GM12878 (cell line): ENCODE results near the gene CD151. TPM values are rescaled to one million over a fixed set of nuclear protein-coding genes. Genes with fewer than 3 reads are reported as not detected.

Experiments used
- CEBPB ChIP-seq, 2 experiments: fragments of 150-350 bp in 1 of 2; IDR thresholded peaks; 2 replicates each; pipeline ENCODE4 v1.6.1; 2012 to 2014; ENCODE audit warnings: low read depth in 2 of 2, low read length in 2 of 2, borderline replicate concordance in 1 of 2, inconsistent platforms in 1 of 2
- EED ChIP-seq: sonication (generic); IDR thresholded peaks from 2 replicates; pipeline ENCODE4 v1.6.1; 2016; ENCODE audit warnings: antibody characterized with exemption, low read depth
- EZH2 ChIP-seq: IDR thresholded peaks from 2 replicates; pipeline ENCODE4 v1.6.1; 2012; ENCODE audit warnings: low read depth, mild to moderate bottlenecking, control low read depth, inconsistent platforms, low read length, borderline replicate concordance; ENCODE audit not compliant: control insufficient read depth
- FOXM1 ChIP-seq: IDR thresholded peaks from 2 replicates; pipeline ENCODE4 v1.6.1; 2012; ENCODE audit warnings: low read depth, mild to moderate bottlenecking, inconsistent platforms, low read length, moderate library complexity
- GATAD2B ChIP-seq: fragments of 450-650 bp; conservative IDR thresholded peaks from 2 replicates; pipeline ENCODE4 v1.6.1; 2017; ENCODE audit warnings: low read depth, mild to moderate bottlenecking, moderate library complexity
- MLLT1 ChIP-seq: fragments of 450-650 bp; IDR thresholded peaks from 2 replicates; pipeline ENCODE4 v1.6.1; 2016; ENCODE audit warnings: mild to moderate bottlenecking
- MYB ChIP-seq: fragments of 150-350 bp; IDR thresholded peaks from 2 replicates; pipeline ENCODE4 v1.6.1; 2014; ENCODE audit warnings: mild to moderate bottlenecking, low read depth, low read length, borderline replicate concordance
- NR2F1 ChIP-seq: fragments of 450-650 bp; conservative IDR thresholded peaks from 2 replicates; pipeline ENCODE4 v1.6.1; 2017; ENCODE audit warnings: mild to moderate bottlenecking
- NRF1 ChIP-seq: conservative IDR thresholded peaks from 2 replicates; pipeline ENCODE4 v1.6.1; 2011; ENCODE audit warnings: mild to moderate bottlenecking, low read depth, low read length, improper control_type of control experiment
- PML ChIP-seq: IDR thresholded peaks from 2 replicates; pipeline ENCODE4 v1.6.1; 2012; ENCODE audit warnings: low read length, inconsistent platforms
- POU2F2 ChIP-seq: IDR thresholded peaks from 3 replicates; pipeline ENCODE4 v1.6.1; 2011; ENCODE audit warnings: low read depth, mild to moderate bottlenecking, low read length, borderline replicate concordance
- SREBF1 ChIP-seq: IDR thresholded peaks from 2 replicates; pipeline ENCODE4 v1.6.1; 2012; ENCODE audit warnings: mild to moderate bottlenecking, low read length
- polyA plus RNA-seq, 11 experiments: library from polyadenylated mRNA; depleted of rRNA in 4 of 11; unstranded in 6 of 11; stranded (reverse) in 5 of 11; fragments of >200 nt; fragmentation: Nextera tagmentation in 4 of 11; fragmentation: Illumina TruSeq in 1 of 11; extraction: Ambion mirVana in 4 of 11; extraction: Trizol in 1 of 11; gene quantifications; 1 replicate in 1 of 11; 2 replicates in 10 of 11; pipeline versions ENCODE4 v1.2.1 to v1.2.3, GENCODE V29; 2011 to 2016; ENCODE audit warnings: inconsistent platforms in 2 of 11, missing spikeins in 2 of 11, low read depth in 1 of 11
- total RNA-seq, 4 experiments: library from RNA; depleted of rRNA in 3 of 4; stranded (reverse); fragments of >200 nt in 3 of 4; fragmentation: Illumina TruSeq in 1 of 4; extraction: Trizol in 1 of 4; gene quantifications; 2 replicates each; pipeline versions ENCODE4 v1.2.1 to v1.2.3, GENCODE V29; 2013 to 2021

CD151 gene
- total and polyA plus RNA-seq, 10 of the 15 experiments (the other 5 are each of a cell fraction or from before 2014, with no cell fraction given) = 0.52 to 41.7 (median 14.7) TPM

- no peak for TF ChIP-seq CEBPB (IDR thresholded peaks at IDR 0.05; ENCODE audit: borderline replicate concordance in 1 of 2, low read depth in 2 of 2, low read length in 2 of 2)
- no peak for TF ChIP-seq NRF1
- TF ChIP-seq EZH2 = no peak
- TF ChIP-seq MLLT1 = peak; percentile 48; the same call in 1 of the 2 replicates
- TF ChIP-seq EED = peak; percentile 24; the same call in 1 of the 2 replicates
- TF ChIP-seq POU2F2 = no peak
- TF ChIP-seq FOXM1 = no peak
- no peak for TF ChIP-seq MYB
- peak; percentile 42; the same call in 1 of the 2 replicates for TF ChIP-seq NR2F1
- TF ChIP-seq PML = no peak
- TF ChIP-seq SREBF1 = no peak
- TF ChIP-seq GATAD2B = peak; percentile 96
Observed at GRCh38 chr11:827146-827896, 5.4 kb upstream of the CD151 start (continued).
